GM18870 (cell line): ENCODE measurements around the gene SACM1L.

ENCODE experiments used
- ATAC-seq: cut with Tn5 transposase; IDR thresholded peaks from one replicate; pipeline ENCODE4 v1.9.1; 2021; ENCODE audit warnings: moderate library complexity; ENCODE audit not compliant: unreplicated experiment

Gene SACM1L

DNA sequence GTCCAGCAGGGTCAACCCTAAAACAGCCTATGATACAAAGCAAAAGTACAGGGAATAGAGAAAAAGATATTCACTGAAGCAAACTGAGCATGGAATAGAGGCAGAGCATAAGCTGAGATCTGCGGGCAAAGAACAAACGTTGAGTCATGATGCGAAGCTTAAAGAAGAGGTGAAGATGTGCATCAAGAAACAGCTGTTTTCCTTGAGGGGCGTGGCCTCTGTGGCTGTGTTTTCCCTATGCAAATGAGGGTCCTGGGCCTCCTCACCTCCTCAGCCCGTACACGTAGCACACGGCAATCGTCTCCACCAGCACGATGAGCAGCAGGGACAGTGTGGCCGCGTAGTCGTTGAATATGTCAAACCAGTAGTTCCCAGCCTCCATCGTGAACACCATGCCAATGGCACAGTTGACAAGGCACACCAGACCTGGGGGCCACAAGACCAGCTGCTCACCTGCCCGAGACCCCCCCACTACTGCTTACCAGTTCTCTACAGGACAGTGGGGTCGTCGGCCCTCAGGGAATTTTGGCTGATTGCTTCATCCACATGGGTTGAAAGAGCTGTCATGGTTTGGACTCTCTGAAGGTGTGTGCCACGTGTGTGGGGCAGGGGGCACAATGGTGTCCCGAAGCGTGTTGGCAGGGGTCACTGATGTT is 73.6 kb downstream of the SACM1L start:
- no peak for ATAC-seq

DNA sequence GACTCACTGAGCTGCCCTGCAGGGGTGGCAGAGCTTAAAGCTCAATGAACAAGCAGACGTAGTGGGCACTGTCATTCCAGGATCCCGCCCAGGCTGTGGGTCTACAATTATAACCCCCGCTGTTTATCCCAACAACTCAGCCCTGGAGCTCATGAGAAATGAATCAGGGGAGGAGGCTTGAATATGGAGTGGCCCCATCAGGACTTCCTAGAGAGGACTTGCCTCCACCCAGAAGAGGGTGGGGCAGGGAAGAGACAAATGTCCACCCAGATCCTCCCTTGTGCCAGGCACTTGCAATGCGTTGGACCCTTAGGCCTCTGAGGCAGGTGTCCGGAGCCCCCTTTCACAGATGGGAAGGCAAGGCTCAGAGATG is 74.1 kb downstream of the SACM1L start:
- no peak for ATAC-seq

DNA sequence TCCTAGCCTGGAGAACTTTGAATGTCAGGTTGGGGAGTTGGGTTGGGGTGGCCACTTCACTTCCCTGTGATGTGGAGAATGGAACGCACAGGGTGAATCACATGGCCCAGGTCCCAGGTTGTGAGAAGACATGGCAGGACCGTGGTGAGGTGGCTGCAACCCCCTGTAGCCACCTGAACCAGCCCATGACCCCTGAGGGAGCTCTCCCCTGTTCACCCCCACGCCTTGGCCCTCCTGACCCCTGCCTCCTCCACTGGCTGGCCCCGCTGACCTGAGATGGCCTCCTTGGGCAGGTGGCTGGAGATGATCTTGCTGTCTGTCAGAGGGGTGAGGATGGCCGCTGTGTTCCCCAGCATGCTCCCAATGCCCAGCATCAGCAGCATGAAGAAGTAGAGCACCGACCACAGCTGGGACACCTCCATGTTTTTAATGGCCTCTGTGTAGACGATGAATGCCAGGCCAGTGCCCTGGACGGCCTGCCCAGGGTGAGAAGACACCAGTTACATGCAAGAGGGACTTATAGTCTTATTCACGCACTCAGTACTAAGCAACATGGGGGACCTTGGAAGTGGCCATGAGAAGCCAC is 76.2 kb downstream of the SACM1L start:
- ATAC-seq = no peak

DNA sequence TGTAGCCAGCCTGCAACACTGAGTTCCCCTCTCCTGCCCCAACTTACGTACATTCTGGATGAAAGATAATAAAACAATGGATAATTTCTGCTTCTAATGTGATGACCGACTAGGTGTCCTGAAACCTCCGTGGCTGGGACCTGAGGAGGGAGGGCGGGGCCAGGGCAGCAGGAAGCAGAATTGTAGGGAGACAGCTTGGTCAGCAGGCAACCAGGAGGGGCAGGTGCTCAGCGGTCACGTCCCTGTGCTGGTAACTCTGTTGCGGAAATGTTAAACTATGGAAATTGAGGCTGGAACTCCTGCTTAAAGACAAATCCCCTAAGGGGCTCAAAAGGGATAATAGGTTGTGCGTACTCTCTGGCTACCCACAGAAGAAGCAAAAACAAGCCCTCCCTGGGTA is 76.8 kb downstream of the SACM1L start:
- ATAC-seq = no peak

DNA sequence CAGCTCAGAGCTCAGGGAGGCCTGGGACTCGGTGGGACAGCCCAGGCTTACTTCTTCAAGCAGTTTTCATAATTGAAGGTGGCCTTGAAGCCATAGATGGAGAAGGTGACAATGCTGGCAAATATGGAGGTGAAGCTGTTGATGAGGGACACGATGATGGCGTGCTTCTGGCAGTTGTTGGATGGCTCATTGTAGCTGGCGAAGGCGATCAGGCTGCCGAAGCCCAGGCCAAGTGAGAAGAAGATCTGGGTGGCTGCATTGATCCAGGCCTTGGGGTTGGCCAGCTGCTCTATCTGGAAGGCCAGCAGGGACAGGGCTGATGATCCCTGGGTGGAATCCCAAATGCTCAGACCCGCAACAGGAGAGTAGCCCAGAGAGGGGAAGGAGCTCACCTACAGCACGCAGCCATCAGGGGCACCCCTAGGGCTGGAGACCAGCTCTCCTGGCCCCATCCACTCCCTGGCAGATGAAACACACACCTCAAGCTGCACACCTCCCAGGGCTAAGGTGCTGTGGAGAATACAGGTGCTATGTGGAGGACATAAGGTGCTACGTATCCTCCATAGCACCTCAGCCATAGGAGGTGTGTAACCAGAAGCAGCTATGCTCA is 82.1 kb downstream of the SACM1L start:
- no peak for ATAC-seq

DNA sequence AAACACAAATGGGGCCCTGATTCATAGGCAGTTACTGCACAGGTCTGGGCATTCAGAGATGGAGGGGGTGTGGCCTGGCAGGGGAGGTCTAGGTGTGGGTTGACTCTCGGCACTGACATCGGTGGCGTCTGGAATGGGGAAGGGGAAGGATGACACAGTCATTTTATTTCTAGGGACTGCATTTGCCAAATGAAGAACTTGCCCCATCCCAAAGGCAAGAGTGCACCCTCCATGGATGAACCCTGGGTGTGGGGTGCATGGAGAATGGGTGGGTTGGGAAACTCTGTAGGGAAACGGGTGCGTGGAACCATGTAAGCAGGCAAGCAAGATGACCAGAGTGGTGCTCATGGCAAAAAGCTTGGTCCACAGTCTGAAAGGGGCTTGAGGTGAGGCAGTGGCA is 82.6 kb downstream of the SACM1L start:
- no peak for ATAC-seq

DNA sequence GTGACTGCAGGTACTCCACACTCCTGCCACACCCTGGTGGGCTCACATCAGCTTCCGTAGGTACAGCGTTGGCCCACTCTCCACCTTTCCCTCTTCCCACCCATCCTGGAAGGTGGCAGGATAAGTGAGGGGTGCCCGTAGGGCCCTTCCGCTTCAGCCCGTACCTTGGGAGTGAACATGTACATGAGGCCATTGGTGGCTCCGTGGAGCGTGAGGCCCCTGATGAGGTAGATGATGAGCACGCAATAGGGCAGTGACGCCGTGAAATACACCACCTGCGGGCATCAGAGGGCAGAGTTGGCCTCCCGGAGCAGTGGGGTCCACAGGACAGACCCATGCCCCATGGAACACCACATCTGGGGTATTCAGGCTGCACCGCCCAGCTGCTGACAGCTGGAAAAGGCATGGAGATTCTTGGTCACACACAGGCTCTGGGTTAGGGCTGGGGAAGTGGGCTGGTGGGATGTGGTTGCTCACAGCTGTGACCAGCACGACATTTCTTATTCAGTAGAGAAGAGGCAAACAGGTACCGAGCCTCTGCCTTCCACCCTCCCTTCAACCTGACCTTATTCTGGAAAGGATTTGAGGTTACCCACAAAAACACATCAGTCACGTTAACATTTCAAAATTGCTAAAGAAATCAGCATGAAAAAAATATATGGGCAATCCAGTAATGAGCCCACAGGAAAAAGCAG is 83.3 kb downstream of the SACM1L start:
- ATAC-seq = no peak

DNA sequence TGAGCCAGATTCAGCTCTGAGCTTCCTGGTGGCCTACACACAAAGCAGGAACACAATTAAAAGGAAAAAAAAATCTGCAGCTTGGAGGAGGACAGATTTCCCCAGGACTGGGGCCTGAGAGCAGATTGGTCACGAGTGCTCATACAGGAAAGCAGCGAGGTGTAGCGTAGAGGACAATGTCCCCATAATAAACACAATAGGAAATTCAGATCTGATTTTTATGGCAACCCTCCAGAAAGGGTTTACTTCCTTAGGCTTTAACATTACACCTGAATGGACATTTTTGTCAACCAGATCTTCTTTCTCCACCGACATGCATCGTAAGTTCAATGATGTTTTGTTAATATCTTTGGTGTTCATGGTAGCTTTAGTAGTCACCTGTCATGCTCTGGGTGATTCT is 83.9 kb downstream of the SACM1L start:
- ATAC-seq = no peak

DNA sequence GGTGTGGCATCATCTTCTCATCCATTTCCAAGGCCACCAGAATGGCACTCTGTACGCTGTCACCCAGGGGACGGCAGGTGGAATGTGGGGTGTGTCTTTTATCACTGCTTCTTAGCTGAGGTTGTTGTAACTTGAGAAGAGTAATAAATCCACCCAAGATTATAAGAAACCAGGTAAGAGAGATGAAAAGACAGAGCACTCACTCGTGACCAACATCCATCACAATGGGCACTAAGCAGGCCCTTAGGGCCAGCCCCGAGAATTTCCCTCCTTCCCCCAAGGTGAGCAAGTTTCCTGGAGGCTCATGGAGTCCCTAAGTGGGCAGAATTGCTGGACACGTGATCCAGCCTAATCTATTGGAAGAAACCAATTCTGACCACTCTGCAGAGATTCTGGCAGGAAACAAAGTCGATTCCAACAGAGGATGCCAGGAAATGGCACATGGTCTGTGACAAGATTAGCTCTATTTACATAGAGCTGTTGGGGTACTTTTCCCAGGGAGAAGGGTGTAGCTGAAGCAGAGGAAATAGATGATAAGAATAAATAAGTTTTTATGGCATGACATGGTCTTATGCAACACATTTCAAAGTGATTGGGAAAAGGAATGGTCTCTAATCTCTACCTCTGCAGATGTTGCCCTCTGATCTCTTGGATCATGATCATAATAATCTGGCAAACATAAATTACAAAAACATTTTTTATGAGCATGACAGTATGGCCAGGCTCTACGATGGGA is 84.7 kb downstream of the SACM1L start:
- ATAC-seq = no peak

DNA sequence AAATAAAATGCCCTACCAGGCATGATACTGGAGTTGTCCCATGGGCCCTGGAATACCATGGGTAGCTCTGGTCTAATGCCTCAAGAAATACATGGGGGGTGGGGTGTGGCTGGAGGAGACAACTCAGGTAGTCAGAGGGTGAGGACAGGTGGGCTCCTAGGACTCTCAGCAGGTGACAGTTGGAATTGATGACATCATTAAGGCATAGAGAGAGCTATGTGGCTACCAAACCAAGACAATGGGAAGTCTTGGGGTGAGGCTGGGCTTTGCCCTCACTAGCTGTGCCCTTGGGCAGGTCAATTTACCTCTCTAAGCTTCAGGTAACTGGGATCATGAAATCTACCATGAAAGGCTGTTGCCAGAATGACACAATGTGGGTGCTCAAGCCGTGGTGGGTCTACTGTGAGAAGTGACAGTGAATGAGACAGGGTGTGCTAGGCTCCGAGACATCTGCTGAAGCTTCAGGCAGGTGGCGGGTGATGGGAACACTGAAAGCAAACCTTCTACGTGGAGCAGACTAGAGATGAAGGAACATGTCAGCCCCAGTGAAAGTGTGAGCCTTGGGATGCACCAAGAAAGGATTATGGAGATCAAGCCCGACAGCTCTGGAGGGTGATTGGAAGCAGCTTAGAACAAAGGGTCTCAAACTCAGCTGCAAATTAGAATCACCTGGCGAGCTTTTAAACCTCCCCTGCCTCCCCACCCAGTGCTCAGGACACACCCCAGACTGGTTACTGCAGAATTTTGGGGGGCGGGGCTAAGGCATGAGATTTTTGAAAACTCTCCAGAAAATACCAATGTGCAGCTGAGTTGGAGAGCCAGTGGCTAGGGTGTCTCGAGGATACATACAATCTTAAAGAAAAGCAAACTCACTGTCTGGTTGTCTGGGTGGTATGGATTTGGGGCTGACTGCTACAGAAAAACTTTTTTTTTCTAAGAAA is 85.7 kb downstream of the SACM1L start:
- no peak for ATAC-seq

DNA sequence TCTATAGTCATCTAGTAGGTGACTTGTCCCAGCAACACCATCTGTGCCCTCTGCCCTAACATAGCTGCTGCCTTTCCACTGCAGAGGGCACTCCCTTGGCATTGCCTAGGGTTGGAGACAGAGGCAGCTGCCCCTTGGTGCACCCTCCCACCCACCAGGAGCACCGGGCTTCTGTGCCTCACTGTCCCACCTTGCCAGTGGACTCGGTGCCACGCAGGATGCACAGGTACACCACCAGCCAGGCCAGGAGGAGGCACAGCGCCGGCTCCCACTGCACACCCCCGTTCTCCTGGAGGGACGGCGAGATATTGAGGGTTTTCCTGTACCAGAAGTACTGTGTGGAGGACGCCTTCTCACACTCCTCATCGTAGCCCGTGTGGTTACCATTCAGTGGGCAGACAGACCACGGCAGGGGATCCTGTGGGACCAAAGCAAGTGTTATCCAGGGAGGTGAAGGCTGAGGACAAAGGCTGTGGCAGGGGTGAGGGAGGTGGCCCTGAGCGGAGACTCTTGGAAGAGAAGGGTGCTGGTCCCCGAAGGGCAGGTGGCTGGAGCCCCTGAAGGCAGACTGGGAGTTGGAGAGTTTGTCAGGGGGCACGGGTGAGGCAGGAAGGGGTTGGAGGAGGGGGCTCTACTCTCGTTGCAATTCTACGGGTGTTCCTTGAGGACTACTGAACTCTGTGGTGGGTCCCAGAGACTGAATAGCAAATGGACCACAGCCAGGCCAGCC is 86.5 kb downstream of the SACM1L start:
- no peak for ATAC-seq

DNA sequence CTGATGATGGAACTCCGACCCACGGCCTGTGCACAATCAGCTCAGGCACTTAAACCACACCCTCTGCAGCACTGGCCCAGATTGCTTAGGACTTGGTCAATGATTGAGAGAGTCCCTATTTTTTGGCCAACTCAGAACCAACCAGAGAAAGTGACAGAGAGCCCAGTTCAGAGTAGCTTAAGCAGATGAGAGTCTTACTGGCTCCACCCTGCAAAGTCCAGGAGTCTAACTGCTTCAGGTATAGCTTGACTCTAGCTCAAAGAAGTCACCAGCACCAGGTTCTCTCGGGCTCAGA is 87.1 kb downstream of the SACM1L start:
- no peak for ATAC-seq

DNA sequence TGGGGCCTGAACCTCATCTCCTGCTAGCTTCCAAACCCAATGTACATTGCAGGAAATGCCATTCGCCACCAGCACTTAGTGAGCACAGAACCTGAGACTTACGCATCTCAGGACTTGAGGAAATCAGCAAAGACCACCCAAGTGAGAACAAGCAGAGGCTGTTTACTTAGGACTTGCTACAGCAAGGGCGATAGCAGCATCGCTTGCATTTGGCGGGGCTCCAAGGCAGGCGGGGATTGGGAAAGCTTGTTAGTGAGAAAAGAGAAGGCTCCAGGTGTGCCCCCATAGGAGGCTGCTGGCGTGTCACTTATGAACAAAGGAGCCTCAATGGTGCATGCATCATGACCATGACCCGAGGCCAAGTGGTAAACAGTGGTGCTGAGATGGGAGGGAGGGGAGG is 87.4 kb downstream of the SACM1L start:
- ATAC-seq = no peak

DNA sequence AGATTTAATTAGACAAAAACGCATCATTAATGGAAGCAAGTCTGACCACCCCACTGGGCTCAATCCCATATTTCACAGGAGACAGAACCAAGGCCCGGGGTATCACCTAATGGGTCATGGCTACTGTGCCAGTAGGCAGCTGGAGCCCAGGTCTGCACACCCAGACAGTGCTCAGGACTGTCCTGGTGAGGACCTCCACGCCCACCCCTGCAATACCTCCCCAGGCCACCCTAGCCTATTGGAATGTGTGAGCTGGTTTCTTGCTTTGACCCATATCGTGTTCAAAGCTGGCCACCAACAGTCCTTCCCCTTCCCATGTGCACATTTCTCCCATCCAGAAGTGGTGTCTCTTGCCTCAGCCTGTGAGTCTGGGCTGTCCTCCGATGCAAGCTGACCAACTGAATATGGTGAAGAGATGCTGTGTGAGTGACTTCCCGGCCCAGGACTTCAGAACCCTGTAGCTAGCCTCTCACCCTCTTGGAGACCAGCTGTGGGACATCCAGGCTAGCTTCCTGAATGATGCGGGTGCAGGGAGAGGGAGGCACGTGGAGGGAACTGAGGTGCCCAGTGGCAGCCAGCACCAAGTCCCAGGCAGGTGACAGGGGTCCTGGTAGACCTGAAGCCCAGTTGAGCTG is 88.0 kb downstream of the SACM1L start:
- ATAC-seq = no peak

DNA sequence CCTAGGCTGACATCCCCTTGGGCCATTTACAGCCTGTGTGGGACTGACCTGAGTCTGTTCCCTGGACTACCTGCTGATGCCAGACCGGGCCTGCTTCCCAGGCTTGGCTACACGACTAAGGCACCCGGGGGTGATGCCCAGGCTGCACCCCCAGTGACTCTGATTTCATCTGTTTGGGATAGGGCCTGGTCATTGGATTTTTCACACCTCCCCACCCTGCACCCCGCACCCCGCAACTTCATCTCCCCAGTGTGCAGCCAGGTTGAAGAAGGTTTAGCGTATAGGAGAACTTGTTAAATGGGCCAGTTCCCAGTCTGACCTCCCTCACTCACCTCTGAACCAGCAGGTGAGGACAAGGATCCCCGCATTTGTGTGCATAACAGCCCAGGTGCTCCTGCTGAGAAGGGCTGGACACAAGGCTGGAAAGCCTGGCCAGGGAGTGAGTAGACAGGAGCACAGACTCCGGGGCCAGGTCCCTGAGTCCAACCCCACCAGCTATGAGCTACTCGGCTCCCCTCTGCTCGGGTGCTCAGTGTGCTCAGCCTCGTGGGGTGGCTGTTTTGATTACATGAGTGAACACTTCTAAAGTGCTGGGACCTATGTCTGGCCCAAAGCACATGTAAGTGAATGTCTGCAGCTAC is 88.7 kb downstream of the SACM1L start:
- no peak for ATAC-seq

DNA sequence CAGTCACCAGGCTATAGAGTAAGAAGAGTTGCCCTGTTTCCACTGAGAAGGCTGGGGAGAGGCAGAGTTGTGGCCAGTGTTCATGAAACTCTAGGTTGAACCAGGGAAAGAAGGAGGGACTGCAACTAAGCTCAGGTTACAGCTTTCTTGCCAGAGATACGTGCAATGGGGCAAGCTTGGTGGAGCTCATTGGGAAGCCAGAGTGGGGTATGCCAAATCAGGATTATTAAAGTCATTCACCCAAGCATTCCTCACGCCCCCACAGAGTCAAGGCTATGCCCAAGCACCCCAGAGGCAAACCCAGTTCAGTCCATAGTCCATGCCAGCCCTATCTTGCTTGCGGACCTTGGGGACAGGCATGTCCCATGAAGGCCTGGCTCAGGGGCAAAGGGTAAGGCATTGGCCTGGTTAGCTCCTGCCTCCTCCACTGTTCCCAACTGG is 89.6 kb downstream of the SACM1L start:
- no peak for ATAC-seq

DNA sequence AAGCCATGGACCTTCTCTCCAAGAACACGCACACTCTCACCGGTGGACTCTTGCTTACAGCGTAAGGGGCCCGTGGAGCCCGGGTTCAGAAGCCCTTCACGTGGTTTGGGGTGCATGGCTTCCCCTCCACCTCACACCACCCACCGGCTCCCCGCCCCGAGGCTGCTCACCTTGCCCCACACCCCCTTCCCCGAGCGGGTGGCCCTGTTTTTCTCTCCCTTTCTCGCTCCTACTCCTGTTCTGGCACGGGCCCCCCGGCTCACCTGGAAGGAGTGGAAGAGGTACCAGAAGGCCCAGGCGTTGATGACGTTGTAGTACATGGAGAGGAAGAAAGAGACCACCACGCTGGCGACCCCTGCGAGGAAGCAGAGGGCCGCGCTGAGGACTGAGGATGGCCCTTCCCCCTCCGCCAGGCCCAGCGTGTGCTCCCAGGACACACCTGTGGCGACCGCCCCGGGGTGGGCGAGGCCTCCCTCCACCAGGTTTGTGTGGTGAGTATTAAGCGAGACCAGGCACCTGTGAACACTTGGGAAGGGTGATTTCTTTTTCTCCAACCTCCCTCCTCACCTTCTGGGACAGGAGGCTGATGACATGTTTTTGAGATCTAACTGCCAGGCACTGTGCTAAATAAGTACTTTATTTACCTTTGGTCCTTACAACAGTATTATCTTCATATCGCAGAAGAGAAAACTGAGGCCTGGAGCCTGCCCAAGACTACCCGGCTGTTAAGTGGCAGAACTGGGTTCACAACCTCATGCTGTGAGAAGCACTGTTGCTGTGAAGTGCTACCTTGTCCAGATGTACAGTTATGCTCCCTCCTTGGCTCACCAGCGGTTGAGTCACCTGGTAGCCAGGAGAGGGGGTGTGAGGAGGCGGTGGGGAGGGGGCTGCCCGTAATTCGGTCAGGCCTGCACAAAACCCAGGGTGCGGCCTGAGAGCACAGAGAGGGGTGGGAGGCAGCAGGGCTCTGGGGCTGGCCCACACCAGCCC is 90.8 kb downstream of the SACM1L start:
- no peak for ATAC-seq

DNA sequence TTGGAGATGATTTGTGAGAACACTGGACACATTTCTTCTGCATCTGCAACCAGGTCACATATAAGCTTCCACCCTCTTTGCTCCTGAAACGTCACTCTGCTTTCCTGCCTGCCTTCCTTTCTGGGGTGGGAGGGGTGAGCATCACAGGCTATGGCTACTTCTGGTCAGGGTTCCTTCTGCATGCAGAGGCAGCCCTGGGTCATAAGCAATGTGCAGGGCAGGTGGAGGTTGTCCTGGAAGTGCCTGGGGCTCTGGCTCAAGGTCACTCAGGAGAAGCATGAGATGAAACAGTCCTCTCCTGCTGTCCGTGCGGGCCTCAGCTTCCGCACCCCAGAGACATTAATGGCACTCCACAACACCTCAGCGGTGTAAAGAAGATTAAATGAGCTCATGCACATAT is 92.1 kb downstream of the SACM1L start:
- ATAC-seq = no peak
